GM21526 (cell line): ENCODE results near the gene TUBB4A.
A peak's percentile ranks its signal among the peaks of the same experiment; 100 is the strongest.
"Not testable (repeated sequence)": the region's sequence is repeated elsewhere in the genome, so short reads cannot be mapped to it uniquely, and the experiment has no call there.

ENCODE experiments used
- ATAC-seq: cut with Tn5 transposase; IDR thresholded peaks from one replicate; pipeline ENCODE4 v1.9.1; 2021; ENCODE audit warnings: moderate library complexity; ENCODE audit not compliant: unreplicated experiment, low FRiP score

The TUBB4A gene

DNA sequence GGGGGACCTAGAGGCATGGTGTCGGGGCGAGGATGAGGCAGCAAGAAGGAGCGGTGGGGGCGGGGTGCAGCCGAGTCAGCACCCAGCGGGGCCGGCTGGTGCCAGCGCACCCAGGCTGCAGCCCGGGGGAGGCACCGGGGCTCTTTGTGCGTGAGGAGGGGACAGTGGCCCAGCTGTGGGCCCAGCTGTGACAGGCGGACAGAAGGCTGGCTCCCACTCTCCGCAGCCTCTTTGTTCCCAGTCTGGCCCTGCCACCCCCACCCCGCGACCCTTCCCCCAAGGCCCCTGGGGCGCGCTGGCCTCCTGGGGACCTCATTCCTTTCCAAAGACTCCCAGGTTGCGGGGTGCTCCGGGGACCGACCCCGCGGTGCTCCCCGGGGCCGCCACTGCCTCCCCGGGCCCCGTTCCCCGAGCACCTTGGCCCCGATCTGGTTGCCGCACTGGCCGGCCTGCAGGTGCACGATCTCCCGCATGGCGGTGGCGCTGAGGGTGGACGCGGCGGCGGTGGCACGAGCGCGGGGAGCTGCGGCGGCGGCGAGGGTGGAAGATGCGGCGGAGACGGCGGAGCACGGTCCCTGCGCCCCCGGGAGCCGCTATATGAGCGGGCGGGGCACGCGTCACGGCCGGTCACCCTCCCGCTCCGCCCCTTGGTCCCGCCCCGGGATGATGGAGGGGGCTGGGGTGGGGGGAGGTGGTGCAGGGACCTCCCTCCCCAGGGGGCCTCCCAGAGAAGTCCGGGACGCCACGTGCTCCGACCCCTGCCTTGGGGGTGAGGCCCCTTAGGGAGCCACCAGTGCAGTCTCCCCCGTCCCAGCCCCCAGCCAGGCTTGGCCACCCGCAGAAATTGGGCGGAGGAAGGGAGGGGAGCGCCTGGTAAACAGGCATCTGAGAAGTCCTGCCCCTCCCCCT is at the start of gene TUBB4A:
TUBB4A (minus strand) TSS at position 570 of the 909 bp plus-strand sequence; CDS start at position 473, 97 bp downstream.
- no peak for ATAC-seq

DNA sequence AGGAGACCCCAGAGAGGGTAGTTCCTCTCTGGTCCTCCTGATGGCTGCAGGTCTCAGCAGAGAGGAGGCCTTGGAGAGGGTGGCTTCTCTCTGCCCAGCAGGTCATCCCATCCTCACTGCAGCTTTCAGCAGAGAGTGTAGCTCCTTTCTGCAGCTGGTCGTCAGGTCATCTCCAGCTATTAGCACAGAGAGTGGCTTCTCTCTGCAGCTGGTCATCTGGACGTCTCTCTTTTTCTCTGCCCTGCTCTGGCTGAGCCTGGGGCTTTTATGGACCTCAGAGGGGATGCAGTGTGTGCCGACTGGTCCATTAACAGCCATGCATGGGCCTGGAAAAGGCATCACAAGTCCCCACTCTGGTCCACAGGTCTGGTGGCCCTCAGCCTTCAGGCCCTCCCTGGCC is 49.0 kb upstream of the TUBB4A start:
- ATAC-seq, result no peak

DNA sequence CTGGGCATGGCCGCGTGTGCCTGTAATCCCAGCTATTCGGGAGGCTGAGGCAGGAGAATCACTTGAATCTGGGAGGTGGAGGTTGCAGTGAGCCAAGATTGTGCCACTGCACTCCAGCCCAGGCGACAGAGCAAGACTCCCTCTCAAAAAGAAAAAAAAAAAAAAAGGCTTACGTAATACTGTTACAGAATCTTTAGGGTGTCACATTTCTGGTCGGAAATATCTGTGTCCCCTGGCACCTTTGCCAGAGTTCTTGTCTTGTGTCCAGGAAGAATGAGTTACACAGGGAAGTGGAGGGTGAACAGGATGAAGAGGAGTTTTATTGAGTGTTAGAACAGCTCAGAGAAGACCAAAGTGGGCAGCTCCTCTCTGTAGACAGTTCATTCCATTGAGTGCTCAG is 48.6 kb upstream of the TUBB4A start:
- not testable (repeated sequence) for ATAC-seq

DNA sequence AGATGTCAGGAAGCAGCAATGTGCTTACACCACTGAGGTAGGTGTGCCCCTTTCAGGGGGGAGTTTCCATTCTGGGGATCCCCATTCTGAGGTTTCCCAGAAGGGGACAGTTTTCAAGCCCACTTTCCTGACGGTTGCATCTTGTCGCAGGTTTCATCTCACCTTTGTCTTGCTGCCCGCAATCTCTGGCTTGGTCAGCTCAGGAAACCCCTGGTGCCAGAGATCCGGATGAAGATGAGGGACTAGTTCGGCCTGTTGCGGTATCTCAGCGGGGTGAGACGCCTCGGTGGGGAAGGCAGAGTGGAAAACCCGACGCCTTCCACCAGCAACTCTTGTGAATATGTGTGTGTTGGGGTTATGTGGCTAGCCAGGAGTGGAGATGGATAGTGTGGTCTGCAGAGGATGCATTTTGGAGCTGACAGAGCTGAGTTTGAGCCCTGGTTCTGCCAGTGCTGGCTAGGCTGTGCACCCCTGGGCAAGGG is 41.8 kb upstream of the TUBB4A start:
- no peak for ATAC-seq

DNA sequence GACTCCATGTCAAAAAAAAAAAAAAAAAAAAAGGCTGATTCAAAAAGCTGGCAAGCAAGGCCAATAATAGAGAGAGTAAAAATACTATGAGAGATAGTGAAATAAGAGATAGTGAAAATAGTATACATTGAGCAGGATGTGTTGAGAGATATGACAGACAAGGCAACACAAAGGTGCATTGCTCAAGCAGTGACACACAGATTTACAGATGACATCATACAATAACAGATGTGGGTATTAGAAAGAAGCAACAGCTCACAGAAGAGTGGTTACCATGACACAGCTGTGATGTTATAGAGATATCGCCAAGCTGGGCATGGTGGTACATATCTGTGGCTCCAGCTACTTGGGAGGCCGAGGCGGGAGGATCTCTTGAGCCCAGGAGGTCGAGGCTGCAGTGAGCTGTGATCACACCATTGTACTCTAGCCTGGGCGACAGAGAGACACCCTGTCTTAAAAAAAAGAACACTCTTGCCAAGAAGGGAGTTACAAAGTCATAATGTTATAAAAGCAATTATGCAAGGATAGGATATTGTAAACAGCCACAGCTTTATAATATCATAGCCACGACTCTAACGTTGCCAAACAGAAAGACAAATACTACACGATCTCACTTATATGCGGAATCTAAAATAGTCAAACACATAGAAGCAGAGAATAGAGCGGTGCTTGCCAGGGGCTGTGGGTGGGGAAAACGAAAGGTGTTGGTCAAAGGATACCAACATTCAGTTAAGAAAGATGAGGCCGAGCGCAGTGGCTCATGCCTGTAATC is 39.0 kb upstream of the TUBB4A start:
- no peak for ATAC-seq

DNA sequence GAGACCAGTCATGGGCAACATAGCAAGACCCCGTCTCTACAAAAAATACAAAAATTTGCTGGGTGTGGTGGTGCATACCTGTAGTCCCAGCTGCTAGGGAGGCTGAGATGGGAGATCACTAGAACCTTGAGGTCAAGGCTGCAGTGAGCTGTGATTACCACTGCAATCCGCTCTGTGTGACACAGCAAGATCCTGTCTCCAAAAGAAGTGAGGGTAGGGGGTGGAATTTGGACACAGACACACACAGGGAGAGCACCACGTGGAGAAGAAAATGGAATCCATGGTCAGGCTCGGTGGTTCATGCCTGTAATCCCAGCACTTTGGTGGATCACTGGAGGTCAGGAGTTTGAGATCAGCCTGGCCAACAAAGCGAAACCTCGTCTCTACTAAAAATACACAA is 37.4 kb upstream of the TUBB4A start:
- no peak for ATAC-seq

DNA sequence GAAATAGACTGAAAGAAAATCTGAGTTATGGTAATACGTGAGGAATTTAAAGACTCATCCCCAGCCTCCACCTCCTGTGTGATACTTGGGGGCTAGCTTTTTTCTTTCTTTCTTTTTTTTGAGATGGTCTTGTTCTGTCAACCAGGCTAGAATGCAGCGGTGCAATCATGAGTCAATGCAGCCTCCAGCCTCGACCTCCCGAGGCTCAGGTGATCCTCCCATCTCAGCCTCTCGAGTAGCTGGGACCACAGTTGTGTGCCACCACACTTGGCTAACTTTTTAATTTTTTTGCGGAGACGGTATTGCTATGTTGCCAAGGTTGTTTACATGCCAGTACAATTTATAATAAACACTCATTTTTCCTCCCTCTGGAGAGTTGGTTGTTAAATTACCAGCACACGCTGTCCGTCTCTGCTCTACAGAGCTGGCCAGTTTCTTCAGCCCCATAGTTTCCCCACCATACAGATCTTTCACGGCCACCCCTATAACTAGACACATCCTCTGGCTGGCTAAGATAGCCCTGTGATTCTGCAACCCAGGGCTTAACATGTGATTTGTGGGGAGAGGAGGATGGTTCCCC is 33.5 kb upstream of the TUBB4A start:
- no peak for ATAC-seq

DNA sequence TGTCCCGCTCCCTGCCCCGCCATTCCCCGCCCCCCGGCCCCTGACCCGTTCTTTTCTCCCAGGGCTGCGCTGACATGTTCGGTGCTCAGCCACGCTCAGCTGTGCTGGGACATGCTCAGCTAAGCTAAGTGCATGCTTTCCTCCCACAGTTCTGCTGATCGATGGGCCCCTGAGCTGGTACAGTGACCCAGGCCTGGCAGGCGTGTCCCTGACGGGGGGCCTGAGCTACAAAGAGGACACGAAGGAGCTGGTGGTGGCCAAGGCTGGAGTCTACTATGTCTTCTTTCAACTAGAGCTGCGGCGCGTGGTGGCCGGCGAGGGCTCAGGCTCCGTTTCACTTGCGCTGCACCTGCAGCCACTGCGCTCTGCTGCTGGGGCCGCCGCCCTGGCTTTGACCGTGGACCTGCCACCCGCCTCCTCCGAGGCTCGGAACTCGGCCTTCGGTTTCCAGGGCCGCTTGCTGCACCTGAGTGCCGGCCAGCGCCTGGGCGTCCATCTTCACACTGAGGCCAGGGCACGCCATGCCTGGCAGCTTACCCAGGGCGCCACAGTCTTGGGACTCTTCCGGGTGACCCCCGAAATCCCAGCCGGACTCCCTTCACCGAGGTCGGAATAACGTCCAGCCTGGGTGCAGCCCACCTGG is 32.5 kb upstream of the TUBB4A start:
- ATAC-seq, result no peak

DNA sequence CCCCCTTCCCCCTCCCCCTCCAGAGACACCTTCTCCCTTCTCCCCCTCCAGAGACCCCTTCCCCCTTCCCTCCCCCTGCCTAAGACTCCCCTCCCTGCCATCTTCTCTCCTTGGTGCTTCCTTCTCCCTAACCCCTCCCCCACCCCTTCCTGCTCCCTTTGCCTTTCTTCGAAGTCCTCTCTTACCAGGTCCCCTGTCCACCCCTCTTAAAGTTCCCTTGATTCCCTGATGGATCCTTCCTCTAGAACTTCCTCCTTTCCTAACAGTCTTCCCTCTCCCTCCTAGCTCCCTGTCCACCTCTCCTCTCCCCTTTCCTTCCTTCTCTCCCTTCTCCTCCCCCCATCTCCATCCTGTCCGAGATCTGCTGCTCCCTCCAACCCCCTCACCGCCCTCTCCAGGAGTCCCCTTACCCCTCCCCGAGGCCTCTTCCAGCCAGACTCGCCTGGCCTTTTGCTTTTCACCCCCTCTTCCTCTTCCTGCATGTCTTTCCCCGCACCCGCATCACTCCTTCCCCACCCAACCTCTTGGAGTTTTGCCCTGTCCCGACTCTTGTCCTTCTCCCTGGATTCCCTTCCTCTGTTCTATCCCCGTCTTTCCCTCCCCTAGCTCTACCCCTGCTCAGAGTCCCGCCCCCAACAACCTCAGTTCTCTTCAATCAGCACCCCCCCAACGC is 31.8 kb upstream of the TUBB4A start:
- no peak for ATAC-seq

DNA sequence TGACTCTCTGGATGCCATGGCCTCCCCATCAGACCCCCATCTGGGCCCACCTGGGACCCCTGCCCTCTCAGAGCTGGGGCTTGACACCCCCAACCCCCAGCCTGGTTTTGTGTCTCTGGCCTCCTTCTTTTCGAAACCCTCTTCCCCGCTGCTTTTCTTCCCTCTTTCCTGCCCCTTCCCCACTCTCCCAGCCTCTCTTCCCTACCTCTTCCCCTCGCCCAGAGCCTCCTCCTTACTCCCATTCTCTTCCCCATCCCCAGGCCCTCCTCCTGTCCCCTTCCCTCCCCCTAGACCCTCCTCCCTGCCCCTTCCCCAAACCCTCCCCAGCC is 30.9 kb upstream of the TUBB4A start:
- ATAC-seq, result no peak

DNA sequence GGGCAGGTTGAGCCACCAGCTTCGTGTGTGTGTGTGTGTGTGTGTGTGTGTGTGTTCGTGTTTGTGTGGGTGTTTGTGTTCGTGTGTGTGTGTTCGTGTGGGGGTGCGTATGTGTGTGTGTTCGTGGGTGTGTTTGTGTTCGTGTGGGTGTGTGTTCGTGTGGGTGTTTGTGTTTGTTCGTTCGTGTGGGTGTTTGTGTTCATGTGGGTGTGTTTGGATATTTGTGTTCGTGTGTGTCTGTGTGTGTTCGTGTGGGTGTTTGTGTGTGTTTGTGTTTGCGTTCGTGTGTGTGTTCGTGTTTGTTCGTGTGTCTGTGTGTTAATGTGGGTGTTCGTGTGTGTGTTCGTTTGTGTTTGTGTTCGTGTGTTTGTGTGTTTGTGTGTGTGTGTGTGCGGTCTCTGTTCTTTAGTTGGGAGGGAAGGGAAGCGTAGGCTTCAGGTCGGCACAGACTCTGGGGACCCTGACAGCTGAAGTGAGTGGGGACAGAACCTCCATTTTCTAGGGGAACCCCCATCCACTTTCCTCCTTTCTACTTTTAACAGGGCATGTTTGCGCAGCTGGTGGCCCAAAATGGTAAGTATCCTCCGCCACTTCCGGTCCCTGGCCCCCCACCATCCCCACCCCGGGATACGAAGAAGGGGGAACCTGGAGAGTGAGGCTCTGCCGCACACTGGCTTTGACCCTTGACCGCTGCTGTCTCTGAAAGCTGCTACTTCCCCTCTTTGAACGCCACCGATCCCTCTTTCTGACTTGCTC is 30.3 kb upstream of the TUBB4A start:
- no peak for ATAC-seq

DNA sequence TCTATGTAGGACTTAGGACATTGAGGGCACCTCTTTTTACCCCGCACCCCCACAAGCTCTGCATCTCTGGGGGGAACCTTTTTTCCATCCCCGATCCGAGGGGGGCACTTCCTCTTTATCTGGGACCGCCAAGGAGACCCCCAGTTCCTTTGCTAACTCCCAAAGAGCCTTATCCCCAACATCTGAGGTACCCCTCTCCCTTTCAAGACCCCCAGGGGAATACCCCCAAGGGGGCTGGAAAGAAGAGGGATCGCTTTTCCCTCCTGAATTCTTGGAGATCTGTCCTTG is 29.8 kb upstream of the TUBB4A start:
- no peak for ATAC-seq

DNA sequence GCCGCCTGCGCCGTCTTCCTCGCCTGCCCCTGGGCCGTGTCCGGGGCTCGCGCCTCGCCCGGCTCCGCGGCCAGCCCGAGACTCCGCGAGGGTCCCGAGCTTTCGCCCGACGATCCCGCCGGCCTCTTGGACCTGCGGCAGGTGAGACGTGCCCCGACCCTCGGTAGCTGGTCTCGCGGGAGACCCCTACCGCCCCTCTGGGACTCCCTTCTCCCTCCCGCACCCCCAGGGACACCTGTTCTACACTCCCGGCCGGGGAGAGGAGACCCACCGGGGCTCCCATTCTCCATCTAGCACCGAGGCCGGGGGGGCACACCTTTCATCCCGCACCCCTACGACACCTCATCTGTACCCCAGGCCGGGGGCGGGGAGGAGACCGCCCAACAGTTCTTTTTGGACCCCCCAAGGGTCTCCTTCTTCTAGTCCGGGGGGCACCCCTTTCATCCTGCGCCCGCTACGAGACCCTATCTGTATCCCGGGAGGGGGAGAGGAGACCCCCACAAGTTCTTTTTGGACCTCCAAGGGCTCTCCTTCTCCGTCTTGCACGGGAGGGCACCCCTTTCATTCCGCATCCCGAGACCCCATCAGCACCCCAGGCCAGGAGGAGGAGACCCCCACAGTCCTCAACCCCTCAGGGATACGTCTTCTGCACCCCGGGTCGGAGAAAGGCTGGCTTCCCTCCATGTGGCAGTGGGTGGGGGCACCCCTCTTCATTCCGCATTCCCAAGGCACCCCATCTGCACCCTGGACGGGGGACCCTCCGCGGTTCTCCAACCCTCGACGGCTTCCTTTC is 29.2 kb upstream of the TUBB4A start:
- ATAC-seq, result no peak

DNA sequence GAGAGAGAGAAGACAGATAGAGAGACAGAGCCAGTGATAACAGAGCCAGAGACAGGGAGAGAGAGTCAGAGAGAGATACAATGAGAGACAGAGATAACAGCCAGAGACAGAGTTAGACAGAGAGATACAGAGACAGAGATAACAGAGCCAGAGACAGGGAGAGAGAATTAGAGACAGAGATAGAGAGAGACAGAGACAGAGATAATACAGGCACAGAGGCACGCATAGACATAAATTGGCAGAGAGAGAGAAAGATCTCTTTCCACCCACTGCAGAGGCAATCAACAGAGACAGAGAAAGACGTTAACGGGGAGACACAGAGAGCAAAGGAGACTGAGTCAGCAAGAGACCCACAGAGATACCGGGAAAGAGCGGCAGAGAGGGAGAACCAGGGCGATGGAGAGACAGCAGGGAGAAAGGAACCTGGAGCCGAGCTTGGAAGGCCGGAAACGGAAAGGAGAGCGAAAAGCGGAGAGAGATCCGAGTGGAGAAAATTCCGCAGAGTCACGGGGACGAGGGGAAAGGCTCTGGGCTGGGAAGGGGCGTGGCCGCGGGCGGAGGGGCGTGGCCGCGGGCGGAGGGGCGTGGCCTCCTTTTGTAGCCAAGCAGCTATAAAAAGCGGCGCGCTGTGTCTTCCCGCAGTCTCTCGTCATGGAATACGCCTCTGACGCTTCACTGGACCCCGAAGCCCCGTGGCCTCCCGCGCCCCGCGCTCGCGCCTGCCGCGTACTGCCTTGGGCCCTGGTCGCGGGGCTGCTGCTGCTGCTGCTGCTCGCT is 28.5 kb upstream of the TUBB4A start, which contains the start of gene TNFSF9:
TNFSF9 (plus strand) TSS at position 641 of the 777 bp plus-strand sequence; CDS start at position 652, 11 bp downstream.
- peak; percentile 30 for ATAC-seq

DNA sequence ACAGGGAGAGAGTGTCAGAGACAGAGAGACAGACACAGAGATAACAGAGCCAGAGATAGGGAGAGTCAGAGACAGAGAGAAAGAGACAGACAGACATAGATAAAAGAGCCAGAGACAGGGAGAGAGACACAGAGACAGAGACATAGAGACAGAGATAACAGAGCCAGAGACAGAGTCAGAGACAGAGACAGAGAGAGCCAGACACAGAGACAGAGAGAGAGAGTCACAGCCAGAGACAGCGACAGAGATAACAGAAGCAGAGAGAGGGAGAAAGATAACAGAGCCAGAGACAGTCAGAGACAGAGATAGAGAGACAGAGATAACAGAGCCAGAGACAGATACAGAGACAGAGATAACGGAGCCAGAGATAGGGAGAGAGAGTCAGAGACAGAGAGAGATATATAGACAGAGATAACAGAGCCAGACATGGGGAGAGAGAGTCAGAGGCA is 27.9 kb upstream of the TUBB4A start:
- no peak for ATAC-seq

DNA sequence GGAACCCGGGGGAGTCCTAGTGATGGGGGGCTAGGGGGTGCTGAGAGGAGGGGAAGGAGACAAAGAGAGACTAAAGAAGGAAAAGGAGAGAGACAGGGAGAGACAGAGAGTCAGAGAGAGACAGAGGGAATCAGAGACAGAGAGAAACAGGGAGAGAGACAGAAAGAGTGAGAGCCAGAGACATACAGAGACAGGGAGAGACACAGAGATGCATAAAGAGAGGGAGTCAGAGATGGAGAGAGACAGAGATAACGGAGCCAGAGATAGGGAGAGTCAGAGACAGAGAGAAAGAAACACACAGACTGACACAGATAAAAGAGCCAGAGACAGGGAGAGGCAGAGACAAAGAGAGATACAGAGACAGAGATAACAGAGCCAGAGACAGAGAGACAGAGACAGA is 27.2 kb upstream of the TUBB4A start:
- no peak for ATAC-seq

DNA sequence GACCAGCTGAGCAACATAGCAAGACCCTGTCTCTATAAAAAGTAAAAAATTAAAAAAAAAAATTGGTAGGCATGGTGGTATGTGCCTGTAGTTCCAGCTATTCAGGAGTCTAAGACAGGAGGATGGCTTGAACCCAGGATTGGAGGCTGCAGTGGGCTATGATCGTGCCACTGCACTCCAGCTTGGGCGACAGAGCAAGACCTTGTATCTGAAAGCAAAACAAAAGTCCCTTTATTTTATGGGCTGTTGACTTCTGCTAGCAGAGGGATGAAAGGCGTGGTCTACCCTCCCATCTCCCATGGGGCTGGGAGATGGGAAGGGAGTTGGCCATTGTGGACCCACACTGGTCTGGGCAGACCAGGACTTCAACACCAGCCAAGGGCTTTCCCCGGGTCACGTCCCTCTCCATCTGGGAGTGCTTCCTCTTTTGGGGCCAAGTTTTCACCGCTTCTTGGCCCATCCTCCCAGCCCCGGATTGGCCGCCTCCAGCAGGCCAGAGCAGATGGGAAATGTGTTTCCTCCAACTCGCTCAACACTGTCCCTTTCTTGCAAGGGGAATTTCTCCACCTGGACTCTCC is 26.5 kb upstream of the TUBB4A start:
- no peak for ATAC-seq
